Small intestine (tissue), 16 donors: Measurements from ENCODE around the gene RASGEF1C. TPM values are rescaled to one million over a fixed set of nuclear protein-coding genes. Genes with fewer than 3 reads are reported as not detected.

Experiments used
- DNase-seq, 2 donors: peaks; one replicate each; pipeline versions ENCODE4 v3.0.0 to v3.0.0-alpha.2; 2013
- FAIRE-seq: peaks from 2 replicates; lab custom pipeline; 2012; peaks lifted over from hg19 to GRCh38; lab: Jason Lieb, UNC
- H3K27ac ChIP-seq, 3 donors: one replicate each; pipeline ENCODE4 v1.5.1; 2013; ENCODE audit warnings: low read length in 2 of 3, mild to moderate bottlenecking in 2 of 3, control low read depth in 1 of 3, inconsistent platforms in 1 of 3, low read depth in 1 of 3, moderate library complexity in 1 of 3
- H3K27me3 ChIP-seq, 3 donors: one replicate each; pipeline ENCODE4 v1.6.1; 2013; ENCODE audit warnings: low read length in 3 of 3, inconsistent platforms in 1 of 3; ENCODE audit not compliant: control insufficient read depth in 3 of 3, insufficient read depth in 3 of 3
- H3K36me3 ChIP-seq, 3 donors: one replicate each; pipeline ENCODE4 v1.6.1; 2013; ENCODE audit warnings: low read length in 3 of 3, inconsistent platforms in 1 of 3, low read depth in 1 of 3, mild to moderate bottlenecking in 1 of 3, moderate library complexity in 1 of 3; ENCODE audit not compliant: control insufficient read depth in 3 of 3, insufficient read depth in 2 of 3
- H3K4me1 ChIP-seq, 3 donors: one replicate each; pipeline ENCODE4 v1.6.1; 2013; ENCODE audit warnings: low read length in 2 of 3, inconsistent platforms in 1 of 3, low read depth in 1 of 3, mild to moderate bottlenecking in 1 of 3, moderate library complexity in 1 of 3; ENCODE audit not compliant: control insufficient read depth in 3 of 3, insufficient read depth in 2 of 3
- H3K4me3 ChIP-seq, 3 donors: one replicate each; pipeline ENCODE4 v1.5.1; 2013; ENCODE audit warnings: low read length in 3 of 3, control low read depth in 1 of 3, inconsistent platforms in 1 of 3, low read depth in 1 of 3, mild to moderate bottlenecking in 1 of 3, moderate library complexity in 1 of 3
- H3K9me3 ChIP-seq, 2 donors: one replicate each; pipeline ENCODE4 v1.6.1; 2013; ENCODE audit warnings: low read depth in 1 of 2, low read length in 1 of 2; ENCODE audit not compliant: control insufficient read depth in 2 of 2, insufficient read depth in 1 of 2
- WGBS, 3 donors: extraction: QIAGEN DNeasy Blood & Tissue Kit; methylation state at CpG; one replicate each; pipeline ENCODE4 v1.1.7; 2013; 5-methylcytosine and 5-hydroxymethylcytosine counted together
- long read RNA-seq, 10 donors: transcript quantifications; one replicate each; lab custom pipeline, GENCODE V29; 2026
- polyA plus RNA-seq, 4 donors: library from polyadenylated mRNA; stranded (reverse) in 3 of 4; unstranded in 1 of 4; fragments of 200-250 nt in 3 of 4; fragments of 120-200 nt in 1 of 4; gene quantifications; one replicate each; pipeline versions ENCODE4 v1.2.1 to v1.2.3, GENCODE V29; 2013
- donor health status: healthy with polysubstance abuse.
- donor health status: control.
- donor health status: control.
- donor health status: Bipolar disorder and iron deficiency.
- donor health status: healthy.

RASGEF1C gene
- under 1 TPM in 3 of 4 donors, not detected in 1; 0.37 to 0.54 (median 0.40) TPM for polyA plus RNA-seq
- long read RNA-seq, donor 1, partial matches to known transcripts, result 0 of 2 reads
- long read RNA-seq, donor 1, other reads (novel, unspliced or antisense), result 0 of 2 reads
- long read RNA-seq, donor 2, result 0 reads
- long read RNA-seq, donor 3, result 0 reads
- long read RNA-seq, donor 4, result 0 reads
- long read RNA-seq, donor 5, result 0 reads
- long read RNA-seq, donor 6, result 0 reads
- long read RNA-seq, donor 7, result 0 reads
- long read RNA-seq, donor 8, result 0 reads
- long read RNA-seq, donor 9, result 0 reads
- long read RNA-seq, donor 10, partial matches to known transcripts, result 0 of 1 reads
- long read RNA-seq, donor 10, other reads (novel, unspliced or antisense), result 0 of 1 reads

DNA sequence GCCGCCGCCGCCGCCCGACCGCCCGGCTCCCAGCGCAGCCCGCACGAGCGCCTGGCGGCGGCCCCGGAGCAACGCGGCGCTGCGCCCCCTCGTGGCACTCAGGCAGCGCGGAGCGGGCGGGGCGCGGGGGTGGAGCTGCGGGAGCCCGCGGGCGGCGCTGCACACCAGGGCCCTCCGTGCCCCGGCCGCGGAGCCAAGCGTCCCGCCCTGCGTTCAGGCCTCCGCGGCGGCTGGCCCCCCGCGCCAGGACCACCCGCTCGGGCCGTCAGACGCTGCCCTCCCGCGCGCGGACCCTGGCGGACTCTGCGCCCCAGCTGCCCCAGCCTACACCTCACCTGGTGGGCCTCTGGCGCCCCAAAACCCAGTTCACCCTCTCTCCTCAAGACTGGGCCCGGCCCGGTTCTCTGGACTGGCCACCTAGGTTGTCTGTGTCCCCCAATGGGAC, at the start of gene RASGEF1C:
Gene RASGEF1C, minus strand, starts transcription at position 75 of the 445 bp plus-strand sequence. CDS start 71,159 bp downstream, outside the sequence.
- H3K4me3 ChIP-seq, result peak within 1 kb of the TSS in 2 of 3 donors; percentile 19 to 45
- H3K27ac ChIP-seq, result no peak within 1 kb of the TSS
- H3K9me3 ChIP-seq, result no peaks in the 10 kb centered on the region
- DNase-seq (peak; percentile 60 to 89), FAIRE-seq (no peak)
- no peaks in the 10 kb centered on the region for H3K4me1 ChIP-seq
- H3K36me3 ChIP-seq, result no peaks in the 10 kb centered on the region
- H3K27me3 ChIP-seq, result peaks cover 4 to 19% (median 9%) of the 10 kb centered on the region in 3 donors
- WGBS, 3 donors, result 1 to 23% (median 4%) methylated on average over 9 to 55 of the region's 55 CpGs

- FAIRE-seq (no peak), DNase-seq (no peak)
- no peak overlapping the region for H3K4me3 ChIP-seq
- H3K27me3 ChIP-seq, result no peaks in the 10 kb centered on the region
- H3K27ac ChIP-seq, result no peak overlapping the region
- H3K4me1 ChIP-seq, result no peaks in the 10 kb centered on the region
- WGBS, 3 donors, result 94 to 99% (median 98%) methylated on average over 24 of the region's 24 CpGs
- peaks cover 17 to 60% (median 19%) of the 10 kb centered on the region in 3 donors for H3K36me3 ChIP-seq
- peaks cover 17 to 89% of the 10 kb centered on the region in 2 donors for H3K9me3 ChIP-seq
Observed at GRCh38 chr5:180253036-180253824, 44.2 kb upstream of the RASGEF1C start.

DNA sequence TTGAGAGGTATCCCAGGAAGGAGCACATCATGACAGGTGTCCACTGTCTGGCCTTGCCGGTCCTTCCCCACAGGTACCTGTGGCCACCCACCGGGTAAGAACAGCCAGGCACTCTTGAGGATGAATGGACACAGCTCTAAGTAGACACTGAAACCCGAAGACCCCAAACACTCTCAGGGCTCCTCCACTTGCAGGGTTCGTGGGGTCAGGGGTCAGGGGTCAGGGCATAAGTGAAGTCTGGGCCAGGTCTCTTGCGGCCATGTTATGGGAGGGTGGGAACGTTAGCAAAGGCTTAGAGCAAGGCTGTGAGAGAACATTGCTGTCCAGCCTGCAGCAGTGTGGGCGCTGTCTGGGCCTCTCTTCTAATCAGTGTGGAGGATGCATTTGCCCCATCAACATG, 42.9 kb upstream of the RASGEF1C start:
- no peak overlapping the region for H3K4me3 ChIP-seq
- FAIRE-seq (no peak), DNase-seq (no peak)
- peaks cover 17 to 89% of the 10 kb centered on the region in 2 donors for H3K9me3 ChIP-seq
- no peaks in the 10 kb centered on the region for H3K27me3 ChIP-seq
- WGBS, 3 donors, result 95 to 97% (median 96%) methylated on average over 7 of the region's 7 CpGs
- no peak overlapping the region for H3K27ac ChIP-seq
- H3K4me1 ChIP-seq, result no peaks in the 10 kb centered on the region
- peaks cover 25 to 68% (median 26%) of the 10 kb centered on the region in 3 donors for H3K36me3 ChIP-seq

GRCh38 chr5:180251141-180251540, 42.1 kb upstream of the RASGEF1C start:
- Histone ChIP-seq H3K9me3 (peaks cover 17 to 83% of the 10 kb centered on the region in 2 donors), H3K27me3 (no peaks in the 10 kb centered on the region), H3K4me3 (no peak overlapping the region), H3K27ac (no peak overlapping the region), H3K36me3 (peaks cover 21 to 63% (median 25%) of the 10 kb centered on the region in 3 donors), H3K4me1 (no peaks in the 10 kb centered on the region)
- DNase-seq, result no peak
- WGBS, 3 donors, result 95 to 98% (median 96%) methylated on average over 9 of the region's 9 CpGs
- FAIRE-seq, result no peak

GRCh38 chr5:180250329-180250728, 41.3 kb upstream of the RASGEF1C start:
- no peaks in the 10 kb centered on the region for H3K27me3 ChIP-seq
- H3K4me1 ChIP-seq, result no peaks in the 10 kb centered on the region
- no peak overlapping the region for H3K4me3 ChIP-seq
- DNase-seq, result no peak
- H3K27ac ChIP-seq, result no peak overlapping the region
- 94 to 96% (median 95%) methylated on average over 4 of the region's 4 CpGs for WGBS, 3 donors
- H3K36me3 ChIP-seq, result peaks cover 22 to 64% (median 25%) of the 10 kb centered on the region in 3 donors
- peaks cover 15 to 80% of the 10 kb centered on the region in 2 donors for H3K9me3 ChIP-seq
- FAIRE-seq, result no peak

GRCh38 chr5:180241600-180241999, 32.6 kb upstream of the RASGEF1C start:
- DNase-seq, result no peak
- Histone ChIP-seq H3K4me1 (no peaks in the 10 kb centered on the region), H3K9me3 (peaks cover 3 to 10% of the 10 kb centered on the region in 2 donors), H3K27me3 (no peaks in the 10 kb centered on the region), H3K4me3 (no peak overlapping the region), H3K27ac (no peak overlapping the region), H3K36me3 (peaks cover 20 to 31% (median 30%) of the 10 kb centered on the region in 3 donors)
- FAIRE-seq, result no peak
- WGBS, 3 donors, result 95 to 99% (median 97%) methylated on average over 5 of the region's 5 CpGs

DNA sequence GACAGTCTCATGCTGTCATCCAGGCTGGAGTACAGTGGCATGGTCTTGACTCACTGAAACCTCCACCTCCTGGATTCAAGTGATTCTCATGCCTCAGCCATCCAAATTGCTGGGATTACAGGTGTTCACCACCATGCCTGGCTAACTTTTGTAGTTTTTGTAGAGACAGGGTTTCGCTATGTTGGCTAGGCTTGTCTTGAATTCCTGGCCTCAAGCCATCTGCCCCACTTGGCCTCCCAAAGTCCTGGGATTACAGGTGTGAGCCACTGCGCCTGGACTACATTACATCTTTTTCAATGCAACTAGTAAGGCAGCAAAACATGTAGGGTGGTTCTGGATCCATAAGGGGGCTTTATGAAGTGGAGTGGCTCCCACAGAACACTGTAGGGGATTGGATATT, 29.6 kb upstream of the RASGEF1C start:
- FAIRE-seq (no peak), DNase-seq (no peak)
- no peak overlapping the region for H3K4me3 ChIP-seq
- no peak overlapping the region for H3K27ac ChIP-seq
- H3K9me3 ChIP-seq, result no peaks in the 10 kb centered on the region
- peaks cover 20 to 33% (median 26%) of the 10 kb centered on the region in 3 donors for H3K36me3 ChIP-seq
- WGBS, 3 donors, result 97 to 100% (median 97%) methylated on average over 2 of the region's 2 CpGs
- peaks cover 0 to 4% (median 0%) of the 10 kb centered on the region in 3 donors for H3K4me1 ChIP-seq
- no peaks in the 10 kb centered on the region for H3K27me3 ChIP-seq

GRCh38 chr5:180235846-180236245, 26.8 kb upstream of the RASGEF1C start:
- H3K36me3 ChIP-seq, result peaks cover 14 to 25% (median 16%) of the 10 kb centered on the region in 3 donors

More at GRCh38 chr5:180235846-180236245, 26.8 kb upstream of the RASGEF1C start:
- Histone ChIP-seq H3K9me3 (peaks cover 0 to 5% of the 10 kb centered on the region in 2 donors), H3K4me1 (peaks cover 0 to 4% (median 0%) of the 10 kb centered on the region in 3 donors), H3K4me3 (no peak overlapping the region), H3K27me3 (no peaks in the 10 kb centered on the region), H3K27ac (no peak overlapping the region)
- DNase-seq, result no peak
- 84 to 98% (median 93%) methylated on average over 1 of the region's 1 CpG for WGBS, 3 donors
- FAIRE-seq, result no peak
